H9 (cell line): ENCODE measurements around the gene PKNOX2. TPM values are rescaled to one million over a fixed set of nuclear protein-coding genes. Genes with fewer than 3 reads are reported as not detected.

Experiments used
- DNase-seq: peaks from one replicate; pipeline ENCODE4 v3.0.0-alpha.2; 2017
- H2AFZ ChIP-seq: one replicate; pipeline ENCODE4 v1.6.1; 2013; ENCODE audit warnings: mild to moderate bottlenecking, low read length, control low read depth, moderate library complexity
- H2AK5ac ChIP-seq: 2 replicates; pipeline ENCODE4 v1.6.1; 2013; ENCODE audit warnings: low read length, control low read depth, mixed read lengths; ENCODE audit not compliant: insufficient read length
- H2BK120ac ChIP-seq: one replicate; pipeline ENCODE4 v1.6.1; 2013; ENCODE audit warnings: low read depth, mild to moderate bottlenecking, low read length, control low read depth, inconsistent platforms; ENCODE audit not compliant: poor library complexity, severe bottlenecking
- H2BK12ac ChIP-seq: 2 replicates; pipeline ENCODE4 v1.6.1; 2013; ENCODE audit warnings: low read length, control low read depth, mixed read lengths, low read depth; ENCODE audit not compliant: insufficient read length
- H2BK15ac ChIP-seq: 2 replicates; pipeline ENCODE4 v1.6.1; 2013; ENCODE audit warnings: low read depth, low read length, control low read depth
- H2BK20ac ChIP-seq: one replicate; pipeline ENCODE4 v1.6.1; 2013; ENCODE audit warnings: low read depth, mild to moderate bottlenecking, low read length, control low read depth, inconsistent platforms; ENCODE audit not compliant: poor library complexity, severe bottlenecking
- H2BK5ac ChIP-seq: 2 replicates; pipeline ENCODE4 v1.6.1; 2013; ENCODE audit warnings: low read length, control low read depth, mixed read lengths; ENCODE audit not compliant: insufficient read length
- H3K14ac ChIP-seq: 2 replicates; pipeline ENCODE4 v1.6.1; 2013; ENCODE audit warnings: low read length, control low read depth; ENCODE audit not compliant: insufficient read depth
- H3K18ac ChIP-seq: 2 replicates; pipeline ENCODE4 v1.6.1; 2013; ENCODE audit warnings: low read depth, mild to moderate bottlenecking, mixed read lengths, low read length, control low read depth; ENCODE audit not compliant: insufficient read length
- H3K23ac ChIP-seq: 2 replicates; pipeline ENCODE4 v1.6.1; 2013; ENCODE audit warnings: low read length, control low read depth, mixed read lengths, low read depth; ENCODE audit not compliant: insufficient read length
- H3K23me2 ChIP-seq: 2 replicates; pipeline ENCODE4 v1.6.1; 2013; ENCODE audit warnings: low read depth, mild to moderate bottlenecking, mixed read lengths, low read length, control low read depth; ENCODE audit not compliant: insufficient read length, poor library complexity, severe bottlenecking
- H3K27ac ChIP-seq: 2 replicates; pipeline ENCODE4 v1.5.1; 2013; ENCODE audit warnings: low read length, control low read depth, mixed read lengths, low read depth; ENCODE audit not compliant: insufficient read length
- H3K27me3 ChIP-seq: 2 replicates; pipeline ENCODE4 v1.6.1; 2013; ENCODE audit warnings: low read length, control low read depth, inconsistent platforms; ENCODE audit not compliant: insufficient read depth
- H3K4ac ChIP-seq: 2 replicates; pipeline ENCODE4 v1.6.1; 2013; ENCODE audit warnings: low read depth, mild to moderate bottlenecking, control low read depth, inconsistent platforms, low read length, moderate library complexity
- H3K4me1 ChIP-seq: 2 replicates; pipeline ENCODE4 v1.6.1; 2013; ENCODE audit warnings: low read length, control low read depth, inconsistent platforms; ENCODE audit not compliant: insufficient read depth
- H3K4me2 ChIP-seq: 2 replicates; pipeline ENCODE4 v1.6.1; 2013; ENCODE audit warnings: low read length, control low read depth, mixed read lengths; ENCODE audit not compliant: insufficient read length, insufficient read depth
- H3K56ac ChIP-seq: 2 replicates; pipeline ENCODE4 v1.6.1; 2013; ENCODE audit warnings: low read depth, mild to moderate bottlenecking, mixed read lengths, low read length, control low read depth; ENCODE audit not compliant: insufficient read length
- H3K79me1 ChIP-seq: 2 replicates; pipeline ENCODE4 v1.6.1; 2013; ENCODE audit warnings: low read depth, mild to moderate bottlenecking, moderate library complexity, low read length, control low read depth, inconsistent platforms; ENCODE audit not compliant: insufficient read depth, poor library complexity, severe bottlenecking
- H3K79me2 ChIP-seq: 2 replicates; pipeline ENCODE4 v1.6.1; 2013; ENCODE audit warnings: low read length, control low read depth, inconsistent platforms; ENCODE audit not compliant: insufficient read depth
- H3K9ac ChIP-seq: 2 replicates; pipeline ENCODE4 v1.6.1; 2013; ENCODE audit warnings: low read length, control low read depth, mixed read lengths; ENCODE audit not compliant: insufficient read length; ENCODE audit errors: extremely low read depth
- H3K9me3 ChIP-seq: one replicate; pipeline ENCODE4 v1.6.1; 2013; ENCODE audit warnings: low read depth, low read length, inconsistent platforms; ENCODE audit not compliant: control insufficient read depth
- H3T11ph ChIP-seq: one replicate; pipeline ENCODE4 v1.6.1; 2013; ENCODE audit warnings: mild to moderate bottlenecking, low read length, control low read depth, inconsistent platforms
- H4K20me1 ChIP-seq: one replicate; pipeline ENCODE4 v1.6.1; 2013; ENCODE audit not compliant: control insufficient read depth, insufficient read length, insufficient read depth
- H4K5ac ChIP-seq: 2 replicates; pipeline ENCODE4 v1.6.1; 2013; ENCODE audit warnings: low read depth, mild to moderate bottlenecking, mixed read lengths, low read length, control low read depth; ENCODE audit not compliant: insufficient read length
- H4K8ac ChIP-seq: replicated peaks from 2 replicates; pipeline ENCODE4 v1.6.1; 2013; ENCODE audit warnings: low read length, control low read depth, mixed read lengths, low read depth; ENCODE audit not compliant: insufficient read length
- H4K91ac ChIP-seq: 2 replicates; pipeline ENCODE4 v1.6.1; 2013; ENCODE audit warnings: low read depth, mild to moderate bottlenecking, moderate library complexity, mixed read lengths, low read length, control low read depth; ENCODE audit not compliant: insufficient read length
- H3K27ac Mint-ChIP-seq, 3 experiments: 2 replicates in 2 of 3; 3 replicates in 1 of 3; pipeline ENCODE4 v1.8.0; 2020 to 2021; ENCODE audit warnings: mixed read lengths in 3 of 3, mild to moderate bottlenecking in 1 of 3, moderate library complexity in 1 of 3
- H3K27me3 Mint-ChIP-seq: 2 replicates; pipeline ENCODE4 v1.8.0; 2021; ENCODE audit warnings: low read depth, mild to moderate bottlenecking, moderate library complexity, mixed read lengths
- H3K36me3 Mint-ChIP-seq, 3 experiments: 2 replicates in 2 of 3; 3 replicates in 1 of 3; pipeline ENCODE4 v1.8.0; 2020 to 2021; ENCODE audit warnings: low read depth in 3 of 3, mixed read lengths in 3 of 3; ENCODE audit not compliant: insufficient read depth in 1 of 3
- H3K4me1 Mint-ChIP-seq, 2 experiments: 2 replicates each; pipeline ENCODE4 v1.8.0; 2020; ENCODE audit warnings: mixed read lengths in 2 of 2
- H3K4me3 Mint-ChIP-seq, 2 experiments: 2 replicates in 1 of 2; 3 replicates in 1 of 2; pipeline ENCODE4 v1.8.0; 2020 to 2021; ENCODE audit warnings: mild to moderate bottlenecking in 2 of 2, mixed read lengths in 2 of 2, moderate library complexity in 1 of 2
- H3K9me3 Mint-ChIP-seq, 2 experiments: 2 replicates in 1 of 2; 3 replicates in 1 of 2; pipeline ENCODE4 v1.8.0; 2020; ENCODE audit warnings: mild to moderate bottlenecking in 2 of 2, mixed read lengths in 2 of 2, moderate library complexity in 1 of 2
- CTCF ChIP-seq: fragments of 200-600 bp; sonication (generic); conservative IDR thresholded peaks from 3 replicates; pipeline ENCODE4 v1.8.0; 2021; ENCODE audit warnings: antibody characterized with exemption, mild to moderate bottlenecking
- WGBS: extraction: QIAGEN DNeasy Blood & Tissue Kit; methylation state at CpG from one replicate; pipeline ENCODE4 v1.1.7; 2013; ENCODE audit warnings: missing lambda C conversion rate, low lambda C conversion rate, mixed read lengths; ENCODE audit not compliant: insufficient read length; ENCODE audit errors: extremely low coverage; 5-methylcytosine and 5-hydroxymethylcytosine counted together
- total RNA-seq: library from RNA; stranded (reverse); gene quantifications from 2 replicates; pipeline ENCODE4 v1.2.1, GENCODE V29; 2021

The PKNOX2 gene
- total RNA-seq, 1 experiment from 2014 or later: 1.3 TPM

GRCh38 chr11:125327518-125328224 lies 163.1 kb downstream of the PKNOX2 start:
- no peak overlapping the region for H4K5ac ChIP-seq
- Mint-ChIP-seq H3K27ac (no peak overlapping the region), H3K4me1 (peaks cover 19 to 37% of the 10 kb centered on the region in 2 experiments), H3K27me3 (peaks cover 12% of the 10 kb centered on the region), H3K36me3 (no peaks in the 10 kb centered on the region), H3K9me3 (no peaks in the 10 kb centered on the region), H3K4me3 (no peak overlapping the region)
- WGBS: no CpG with 5 or more reads among the region's 7 CpGs
- no peak overlapping the region for H4K8ac ChIP-seq
- no peak overlapping the region for H2AFZ ChIP-seq
- H3T11ph ChIP-seq: no peak overlapping the region
- H2AK5ac ChIP-seq: no peak overlapping the region
- H3K9me3 ChIP-seq: no peaks in the 10 kb centered on the region
- H3K23me2 ChIP-seq: no peaks in the 10 kb centered on the region
- H3K56ac ChIP-seq: no peak overlapping the region
- H2BK12ac ChIP-seq: no peak overlapping the region
- no peak overlapping the region for H3K27ac ChIP-seq
- no peak overlapping the region for H4K91ac ChIP-seq
- no peak overlapping the region for H3K14ac ChIP-seq
- H3K4ac ChIP-seq: no peak overlapping the region
- no peaks in the 10 kb centered on the region for H3K79me2 ChIP-seq
- H3K23ac ChIP-seq: no peak overlapping the region
- H2BK20ac ChIP-seq: no peak overlapping the region
- no peak overlapping the region for H2BK120ac ChIP-seq
- H3K9ac ChIP-seq: no peak overlapping the region
- H3K4me1 ChIP-seq: no peaks in the 10 kb centered on the region
- no peak overlapping the region for H2BK15ac ChIP-seq
- no peak overlapping the region for H3K4me2 ChIP-seq
- no peaks in the 10 kb centered on the region for H3K27me3 ChIP-seq
- H2BK5ac ChIP-seq: no peak overlapping the region
- H3K18ac ChIP-seq: no peak overlapping the region
- TF ChIP-seq CTCF: no peak
- DNase-seq: no peak
- H3K79me1 ChIP-seq: no peaks in the 10 kb centered on the region
- H4K20me1 ChIP-seq: peaks cover 2% of the 10 kb centered on the region
